Stimulated activated CD8-positive, alpha-beta memory T cell treated with anti-CD3 and anti-CD28 coated beads, Interleukin-4, amount 100 ng/mL, for 48 hours (primary cell): Measurements from ENCODE around the gene ATP2B2.
"Not testable (repeated sequence)": the region's sequence is repeated elsewhere in the genome, so short reads cannot be mapped to it uniquely, and the experiment has no call there.

Experiments used
- DNase-seq: peaks from one replicate; pipeline ENCODE4 v3.0.0-alpha.2; 2020

Gene ATP2B2

GRCh38 chr3:10317961-10318350 lies 187.4 kb downstream of the ATP2B2 start:
- DNase-seq = no peak

- DNase-seq = no peak
These were observed 187.9 kb downstream of the ATP2B2 start for GRCh38 chr3:10317311-10317960.

GRCh38 chr3:10315771-10316344 lies 189.5 kb downstream of the ATP2B2 start:
- DNase-seq = no peak

GRCh38 chr3:10315101-10315500 lies 190.3 kb downstream of the ATP2B2 start:
- DNase-seq = no peak

- no peak for DNase-seq
These were observed 192.5 kb downstream of the ATP2B2 start for GRCh38 chr3:10312861-10313260.

GRCh38 chr3:10312391-10312790 lies 193.0 kb downstream of the ATP2B2 start:
- DNase-seq = no peak

GRCh38 chr3:10311710-10312109 lies 193.7 kb downstream of the ATP2B2 start:
- no peak for DNase-seq

- DNase-seq = no peak
These were observed 194.8 kb downstream of the ATP2B2 start for GRCh38 chr3:10310578-10310977.

GRCh38 chr3:10309736-10310135 lies 195.7 kb downstream of the ATP2B2 start:
- no peak for DNase-seq

- DNase-seq = no peak
These were observed 196.7 kb downstream of the ATP2B2 start for GRCh38 chr3:10308678-10309077.

- no peak for DNase-seq
These were observed 199.2 kb downstream of the ATP2B2 start for GRCh38 chr3:10306156-10306555.

GRCh38 chr3:10305331-10305902 lies 200.0 kb downstream of the ATP2B2 start:
- DNase-seq = no peak

GRCh38 chr3:10304905-10305304 lies 200.5 kb downstream of the ATP2B2 start:
- DNase-seq = no peak

- no peak for DNase-seq
These were observed 201.6 kb downstream of the ATP2B2 start for GRCh38 chr3:10303785-10304184.

- DNase-seq = no peak
These were observed 202.3 kb downstream of the ATP2B2 start for GRCh38 chr3:10303105-10303504.

- DNase-seq = no peak
These were observed 205.3 kb downstream of the ATP2B2 start for GRCh38 chr3:10300087-10300486.

- DNase-seq = no peak
These were observed 205.7 kb downstream of the ATP2B2 start for GRCh38 chr3:10299679-10300078.

GRCh38 chr3:10299175-10299574 lies 206.2 kb downstream of the ATP2B2 start:
- no peak for DNase-seq

GRCh38 chr3:10298064-10298463 lies 207.3 kb downstream of the ATP2B2 start:
- not testable (repeated sequence) for DNase-seq

GRCh38 chr3:10294030-10294586 lies 211.3 kb downstream of the ATP2B2 start:
- no peak for DNase-seq

- no peak for DNase-seq
These were observed 212.6 kb downstream of the ATP2B2 start, which contains the start of gene GHRL for GRCh38 chr3:10292505-10293419. Gene GHRL (minus strand): TSS chr3:10292947. CDS start chr3:10290180, 2,767 bp downstream.

GRCh38 chr3:10291641-10292040 lies 213.7 kb downstream of the ATP2B2 start:
- no peak for DNase-seq
